GM21619 (cell line): Measurements from ENCODE around the gene RBAK.
A peak's percentile ranks its signal among the peaks of the same experiment; 100 is the strongest.
"Not testable (repeated sequence)": the region's sequence is repeated elsewhere in the genome, so short reads cannot be mapped to it uniquely, and the experiment has no call there.

Experiments
- ATAC-seq: cut with Tn5 transposase; IDR thresholded peaks from one replicate; pipeline ENCODE4 v1.9.1; 2021; ENCODE audit not compliant: unreplicated experiment

The RBAK gene

GRCh38 chr7:5045558-5046396 lies at the start of gene RBAK:
Gene RBAK (plus strand): TSS chr7:5045860. CDS start chr7:5048077, 2,217 bp downstream.
- ATAC-seq: peak; percentile 100

DNA sequence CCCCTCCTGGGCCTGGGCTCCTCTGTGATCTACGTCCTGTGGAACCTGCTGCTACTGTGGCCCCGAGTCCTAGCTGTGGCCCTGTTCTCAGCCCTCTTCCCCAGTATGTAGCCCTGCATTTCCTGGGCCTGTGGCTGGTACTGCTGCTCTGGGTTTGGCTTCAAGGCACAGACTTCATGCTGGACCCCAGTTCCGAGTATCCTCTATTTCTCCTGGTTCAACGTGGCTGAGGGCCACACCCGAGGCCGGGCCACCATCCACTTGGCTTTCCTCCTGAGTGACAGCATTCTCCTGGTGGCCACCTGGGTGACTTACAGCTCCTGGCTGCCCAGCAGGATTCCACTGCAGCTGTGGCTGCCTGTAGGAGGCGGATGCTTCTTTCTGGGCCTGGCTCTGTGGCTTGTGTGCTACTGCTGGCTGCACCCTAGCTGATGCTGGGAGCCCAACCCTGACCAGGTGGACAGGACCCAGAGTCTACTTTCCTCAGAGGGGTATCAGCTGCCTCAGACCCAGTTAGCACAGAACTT lies 48.9 kb upstream of the RBAK start:
- ATAC-seq: no peak

- ATAC-seq: no peak
These were observed 47.4 kb upstream of the RBAK start for GRCh38 chr7:4998244-4998643.

DNA sequence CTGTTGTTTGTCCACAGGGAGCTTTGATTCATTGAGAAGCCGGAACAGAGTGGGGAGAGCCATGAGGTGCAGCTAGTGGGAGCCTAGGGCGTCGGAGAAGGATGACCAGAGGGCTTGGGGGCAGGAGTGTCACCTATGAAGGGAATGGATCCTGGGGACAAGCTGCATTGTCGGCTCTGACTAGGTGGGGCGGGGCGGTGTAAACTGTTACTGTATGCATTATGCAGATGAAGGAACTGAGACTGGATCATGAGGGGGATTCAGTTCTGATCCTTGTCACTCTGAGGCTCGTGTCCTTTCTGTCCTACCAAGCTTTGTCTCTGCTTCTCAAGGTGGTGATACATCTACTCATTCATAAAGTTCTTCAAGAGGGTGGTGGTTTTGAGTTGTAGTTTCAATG lies 46.8 kb upstream of the RBAK start:
- no peak for ATAC-seq

DNA sequence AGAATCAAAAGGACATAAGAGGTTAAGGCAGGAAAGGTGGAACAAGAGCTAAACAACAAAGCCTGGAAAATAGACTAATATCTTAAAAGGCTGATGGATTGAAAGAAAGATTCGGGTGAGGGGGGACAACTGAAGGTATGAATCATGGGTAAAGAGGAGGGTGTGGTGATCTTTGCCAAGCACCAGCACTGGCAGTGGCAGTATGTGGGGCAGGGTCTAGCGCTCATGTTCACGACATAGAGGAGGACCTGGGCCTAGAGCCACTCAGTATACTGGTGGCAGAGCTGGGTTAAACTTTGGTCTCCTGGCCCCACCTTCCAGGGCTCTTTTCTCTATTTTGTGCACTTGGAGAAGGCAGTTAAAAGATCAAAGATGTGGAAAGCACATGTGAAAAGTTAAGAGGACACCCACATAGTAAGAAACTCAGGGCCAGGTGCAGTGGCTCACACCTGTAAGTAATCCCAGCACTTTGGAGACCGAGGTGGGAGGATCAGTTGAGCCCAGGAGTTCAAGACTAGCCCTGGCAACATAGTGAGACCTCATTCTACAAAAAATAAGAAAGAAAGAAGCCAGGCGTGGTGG lies 46.2 kb upstream of the RBAK start:
- ATAC-seq: no peak

GRCh38 chr7:5001003-5001402 lies 44.7 kb upstream of the RBAK start:
- no peak for ATAC-seq

- ATAC-seq: no peak
These were observed 43.7 kb upstream of the RBAK start for GRCh38 chr7:5001911-5002310.

DNA sequence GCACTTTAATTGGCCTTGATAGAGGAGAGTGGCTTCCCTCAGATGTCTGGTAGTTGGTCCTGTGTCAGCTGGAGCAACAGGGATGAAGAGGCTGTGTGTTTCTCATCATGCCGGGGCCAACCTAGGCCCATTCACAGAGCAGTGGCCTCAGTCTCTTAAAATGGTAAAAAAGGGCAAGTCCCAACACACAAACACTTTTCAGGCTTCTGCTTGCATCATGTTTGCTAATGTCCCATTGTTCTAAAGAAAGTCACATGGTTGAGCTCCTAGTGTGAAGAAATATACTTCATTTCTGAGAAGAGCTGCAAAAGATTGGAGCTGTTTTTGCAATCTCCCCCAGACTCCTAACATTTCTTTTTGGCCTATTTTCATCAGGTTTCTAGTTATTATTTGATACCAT lies 40.6 kb upstream of the RBAK start:
- no peak for ATAC-seq

DNA sequence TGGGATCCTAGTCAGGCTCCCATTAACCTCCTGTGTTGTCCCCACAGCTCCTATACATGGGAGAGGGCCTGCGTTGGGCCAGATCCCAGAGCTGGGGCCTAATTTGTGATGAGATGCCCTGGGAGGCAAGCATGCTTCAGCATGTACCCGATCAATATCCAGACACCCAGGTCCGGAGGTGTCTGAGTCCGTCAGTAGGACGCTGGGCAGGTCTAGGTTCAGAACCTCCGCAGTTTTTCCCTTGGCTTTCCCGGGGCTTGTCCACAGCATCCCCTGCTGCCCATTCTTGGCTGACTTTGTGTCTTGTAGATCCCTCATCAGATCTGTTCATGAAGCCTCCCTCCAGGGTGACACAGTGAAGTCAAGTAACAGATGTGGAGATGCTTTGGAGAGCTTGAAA lies 32.7 kb upstream of the RBAK start:
- ATAC-seq: no peak

DNA sequence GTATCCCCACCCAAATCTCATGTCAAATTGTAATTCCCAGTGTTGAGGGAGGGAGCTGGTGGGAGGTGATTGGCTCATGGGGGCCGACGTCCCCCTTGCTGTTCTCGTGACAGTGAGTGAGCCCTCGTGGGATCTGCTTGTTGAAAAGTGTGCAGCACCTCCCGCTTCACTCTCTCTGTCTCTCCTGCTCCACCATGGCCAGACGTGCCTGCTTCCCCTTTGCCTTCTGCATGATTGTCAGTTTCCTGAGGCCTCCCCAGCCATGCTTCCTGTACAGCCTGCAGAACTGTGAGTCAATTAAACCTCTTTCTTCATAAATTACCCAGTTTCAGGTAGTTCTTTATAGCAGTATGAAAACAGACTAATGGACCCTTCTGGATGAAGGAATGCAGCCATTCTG lies 29.7 kb upstream of the RBAK start:
- ATAC-seq: not testable (repeated sequence)

DNA sequence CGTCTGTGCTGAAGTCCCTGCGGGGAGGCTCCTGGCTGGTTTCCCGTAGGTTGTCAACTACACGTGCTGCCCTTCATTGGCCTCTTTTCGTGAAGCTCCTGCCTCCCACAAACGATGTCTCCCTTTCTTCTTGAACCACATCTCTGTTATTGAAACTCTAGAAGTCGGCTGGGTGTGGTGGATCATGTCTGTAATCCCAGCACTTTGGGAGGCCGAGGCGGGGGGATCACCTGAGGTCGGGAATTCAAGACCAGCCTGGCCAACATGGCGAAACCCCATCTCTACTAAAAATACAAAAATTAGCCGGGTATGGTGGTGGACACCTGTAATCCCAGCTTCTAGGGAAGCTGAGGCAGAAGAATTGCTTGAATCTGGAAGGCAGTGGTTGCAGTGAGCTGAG lies 28.0 kb upstream of the RBAK start:
- ATAC-seq: not testable (repeated sequence)

GRCh38 chr7:5020098-5020497 lies 25.6 kb upstream of the RBAK start:
- no peak for ATAC-seq

DNA sequence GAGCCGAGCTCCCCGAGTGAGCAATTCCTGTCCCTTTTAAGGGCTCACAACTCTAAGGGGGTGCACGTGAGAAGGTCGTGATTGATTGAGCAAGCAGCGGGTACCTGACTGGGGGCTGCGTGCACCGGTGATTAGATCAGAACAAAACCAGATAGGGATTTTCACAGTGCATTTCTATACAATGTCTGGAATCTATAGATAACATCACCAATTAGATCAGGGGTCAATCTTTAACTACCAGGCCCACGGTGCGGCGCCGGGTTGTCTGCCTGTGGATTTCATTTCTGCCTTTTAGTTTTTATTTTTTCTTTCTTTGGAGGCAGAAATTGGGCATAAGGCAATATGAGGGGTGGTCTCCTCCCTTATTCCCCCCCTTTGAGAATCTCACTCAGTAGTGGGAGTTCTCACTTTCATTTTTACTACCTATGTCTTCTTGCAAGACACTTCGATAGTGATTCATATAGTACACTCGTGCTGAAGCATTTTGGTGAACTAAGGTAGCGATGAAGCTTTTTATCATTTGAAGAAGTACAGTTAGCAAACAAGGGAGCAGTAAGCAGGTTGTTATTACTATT lies 24.6 kb upstream of the RBAK start:
- not testable (repeated sequence) for ATAC-seq

- ATAC-seq: not testable (repeated sequence)
These were observed 22.0 kb upstream of the RBAK start for GRCh38 chr7:5023626-5024025.

- not testable (repeated sequence) for ATAC-seq
These were observed 17.8 kb upstream of the RBAK start for GRCh38 chr7:5027796-5028410.

GRCh38 chr7:5033186-5033585 lies 12.5 kb upstream of the RBAK start:
- not testable (repeated sequence) for ATAC-seq

DNA sequence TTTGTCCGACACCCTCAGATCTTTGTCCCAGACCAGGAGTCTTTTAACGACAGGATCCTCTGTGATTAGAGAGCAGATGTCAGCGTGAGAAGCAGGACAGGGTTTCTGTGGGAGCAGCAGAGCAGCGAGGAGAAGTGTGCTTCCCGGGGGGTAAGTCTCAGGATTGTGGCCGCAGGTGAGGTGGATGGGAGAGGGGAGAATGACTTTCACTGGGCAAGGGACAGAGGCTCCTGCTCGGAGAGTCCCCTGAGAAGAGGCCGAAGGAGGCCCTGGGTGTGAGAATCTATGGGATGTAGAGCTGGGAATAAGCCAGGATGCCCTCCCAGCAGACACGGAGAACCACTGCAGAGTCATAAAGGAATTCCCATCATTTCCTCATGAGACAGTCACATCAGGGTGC lies 10.4 kb upstream of the RBAK start:
- ATAC-seq: no peak

DNA sequence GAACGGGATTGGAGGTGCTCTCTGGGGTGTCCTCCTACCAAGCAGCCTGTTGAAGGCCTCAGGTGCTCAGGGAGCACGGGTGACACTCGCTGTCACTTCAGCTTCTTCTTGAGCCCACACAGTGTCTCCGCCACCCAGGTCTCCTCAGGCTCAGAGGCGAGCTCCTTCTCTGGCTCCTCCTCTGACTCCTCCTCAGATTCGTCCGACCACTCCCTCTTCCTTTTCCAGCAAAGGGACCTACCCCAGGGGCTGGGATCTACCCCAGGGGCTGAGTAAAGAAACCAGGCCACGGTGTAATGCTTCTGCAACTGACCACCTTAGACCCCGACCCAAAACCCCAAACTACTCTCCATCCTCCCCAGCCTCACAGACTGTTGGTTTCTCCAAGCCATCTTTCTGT lies 9.2 kb upstream of the RBAK start:
- ATAC-seq: no peak

DNA sequence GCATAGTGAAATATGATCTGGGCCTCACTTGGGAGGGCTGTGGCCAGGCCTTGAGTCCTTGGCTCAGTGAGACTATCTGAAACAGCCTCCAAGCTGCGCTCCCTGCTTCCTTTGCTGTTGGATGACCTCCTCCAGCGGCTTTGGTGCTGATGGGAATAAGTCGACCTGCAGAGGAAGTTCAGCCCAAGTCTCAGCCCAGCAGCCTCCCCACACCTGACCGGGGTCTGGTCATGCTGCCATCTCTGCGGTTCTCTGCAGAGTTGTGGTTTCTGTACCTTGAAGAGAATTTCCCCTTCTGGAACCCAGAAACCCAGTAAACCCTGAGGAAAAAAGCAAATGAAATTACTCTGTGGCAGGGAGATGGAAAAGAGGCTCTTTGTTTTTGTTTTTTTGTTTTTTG lies 4.6 kb upstream of the RBAK start:
- ATAC-seq: no peak

GRCh38 chr7:5043661-5044060 lies 2.0 kb upstream of the RBAK start:
- ATAC-seq: no peak

- not testable (repeated sequence) for ATAC-seq
These were observed 705 bp downstream of the RBAK start for GRCh38 chr7:5046397-5046732.

GRCh38 chr7:5047127-5047526 lies 1.5 kb downstream of the RBAK start:
- not testable (repeated sequence) for ATAC-seq
